GM20000 (cell line): ENCODE measurements around the gene IFI35.
"Not testable (repeated sequence)": the region's sequence is repeated elsewhere in the genome, so short reads cannot be mapped to it uniquely, and the experiment has no call there.

Source experiments
- DNase-seq: peaks from one replicate; pipeline ENCODE4 v3.0.0; 2012; ENCODE audit warnings: low spot score
- CTCF ChIP-seq: IDR thresholded peaks from 2 replicates; pipeline ENCODE4 v1.5.1; 2012; ENCODE audit warnings: mild to moderate bottlenecking, control low read depth; ENCODE audit errors: extremely low read depth, missing control alignments

IFI35 gene

GRCh38 chr17:43006639-43007551 is at the start of gene IFI35:
Gene IFI35 (plus strand): TSS chr17:43006784. CDS start chr17:43006948, 164 bp downstream.
- TF ChIP-seq CTCF = peak; percentile 1
- DNase-seq = peak; percentile 85

GRCh38 chr17:42964161-42964932 is 42.2 kb upstream of the IFI35 start, which contains the start of gene AARSD1:
Gene AARSD1 (minus strand): TSS chr17:42964454. CDS start chr17:42964440, 14 bp downstream.
- no peak for TF ChIP-seq CTCF
- DNase-seq = peak; percentile 89

GRCh38 chr17:42967925-42968324 is 38.7 kb upstream of the IFI35 start:
- DNase-seq = no peak
- no peak for TF ChIP-seq CTCF

- DNase-seq = no peak
- TF ChIP-seq CTCF = no peak
Observed at GRCh38 chr17:42969001-42969581, 37.5 kb upstream of the IFI35 start.

- no peak for DNase-seq
- TF ChIP-seq CTCF = no peak
Observed at GRCh38 chr17:42971589-42971988, 35.0 kb upstream of the IFI35 start.

GRCh38 chr17:42973323-42973722 is 33.3 kb upstream of the IFI35 start:
- not testable (repeated sequence) for DNase-seq

GRCh38 chr17:42975265-42975664 is 31.3 kb upstream of the IFI35 start:
- DNase-seq = no peak
- no peak for TF ChIP-seq CTCF

- DNase-seq = not testable (repeated sequence)
Observed at GRCh38 chr17:42975701-42976100, 30.9 kb upstream of the IFI35 start.
